HFFc6 (cell line): Measurements from ENCODE around the gene SETD2. TPM values are rescaled to one million over a fixed set of nuclear protein-coding genes. Genes with fewer than 3 reads are reported as not detected.

Experiments used
- DNase-seq: peaks from one replicate; pipeline ENCODE4 v3.0.0-alpha.2; 2018
- H3K27ac Mint-ChIP-seq: 2 replicates; pipeline ENCODE4 v1.8.0; 2020; ENCODE audit warnings: mild to moderate bottlenecking, mixed read lengths
- H3K27me3 Mint-ChIP-seq: 2 replicates; pipeline ENCODE4 v1.8.0; 2021; ENCODE audit warnings: mild to moderate bottlenecking, moderate library complexity, mixed read lengths; ENCODE audit not compliant: insufficient read depth
- H3K36me3 Mint-ChIP-seq: 2 replicates; pipeline ENCODE4 v1.8.0; 2021; ENCODE audit warnings: low read depth, mixed read lengths
- H3K4me1 Mint-ChIP-seq: 2 replicates; pipeline ENCODE4 v1.8.0; 2020; ENCODE audit warnings: low read depth, mixed read lengths
- H3K4me3 Mint-ChIP-seq: 2 replicates; pipeline ENCODE4 v1.8.0; 2020; ENCODE audit warnings: mild to moderate bottlenecking, moderate library complexity, mixed read lengths
- H3K9me3 Mint-ChIP-seq: 2 replicates; pipeline ENCODE4 v1.8.0; 2020; ENCODE audit warnings: mild to moderate bottlenecking, mixed read lengths
- total RNA-seq, 6 experiments: library from RNA; stranded (reverse); fragmentation: NEBNext Ultra II Directional; extraction: Animal tissue kit (Norgen Biotek cat#: 25700); gene quantifications; 2 replicates in 1 of 6; 3 replicates in 5 of 6; pipeline ENCODE4 v1.2.3, GENCODE V29; 2021
- TF ChIP-seq, protein P1 (sequence below): fragments of 200-600 bp; sonication (generic); IDR thresholded peaks from 2 replicates; pipeline ENCODE4 v1.5.0; 2021; ENCODE audit warnings: antibody characterized with exemption, mild to moderate bottlenecking

Gene SETD2
- total RNA-seq, 6 experiments from 2014 or later = 26.7 to 33.7 (median 30.8) TPM

DNA sequence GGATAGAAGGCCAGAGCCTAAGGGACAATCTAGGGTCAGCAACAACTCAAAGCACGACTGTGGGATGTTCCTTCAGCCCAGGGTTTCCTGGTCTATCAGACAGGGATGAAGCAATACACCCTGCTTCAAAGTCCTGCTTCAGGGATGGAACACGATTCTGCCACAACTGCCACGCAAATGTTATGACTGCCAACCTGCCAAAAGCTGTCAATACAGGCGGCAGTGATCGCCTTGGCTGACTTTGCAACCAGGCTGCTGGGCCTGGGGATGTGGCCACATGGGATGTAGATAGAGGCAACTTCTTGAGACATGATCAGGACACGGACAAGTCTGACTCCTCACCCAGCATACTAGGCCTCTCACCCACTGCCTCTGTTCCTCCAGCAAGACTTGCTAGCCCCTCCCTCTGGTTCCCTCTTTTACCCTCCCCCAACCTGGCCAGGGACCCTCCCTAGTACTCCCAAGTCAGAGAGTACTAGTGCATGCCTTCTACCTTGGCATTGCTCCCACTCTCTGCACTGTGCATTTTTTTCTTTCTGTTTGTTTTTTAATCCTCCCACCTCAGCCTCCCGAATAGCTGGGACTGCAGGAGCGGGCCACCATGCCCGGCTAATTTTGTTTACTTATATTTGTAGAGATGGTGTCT is 195.0 kb downstream of the SETD2 start:
- Mint-ChIP-seq H3K27ac (no peak overlapping the region), H3K27me3 (no peaks in the 10 kb centered on the region; the same call in 1 of the 2 replicates), H3K4me3 (no peak overlapping the region), H3K36me3 (peaks cover 9% of the 10 kb centered on the region; the same call in 1 of the 2 replicates), H3K4me1 (peaks cover 64% of the 10 kb centered on the region), H3K9me3 (no peaks in the 10 kb centered on the region)
- no peak for DNase-seq
- TF ChIP-seq, protein P1, sequence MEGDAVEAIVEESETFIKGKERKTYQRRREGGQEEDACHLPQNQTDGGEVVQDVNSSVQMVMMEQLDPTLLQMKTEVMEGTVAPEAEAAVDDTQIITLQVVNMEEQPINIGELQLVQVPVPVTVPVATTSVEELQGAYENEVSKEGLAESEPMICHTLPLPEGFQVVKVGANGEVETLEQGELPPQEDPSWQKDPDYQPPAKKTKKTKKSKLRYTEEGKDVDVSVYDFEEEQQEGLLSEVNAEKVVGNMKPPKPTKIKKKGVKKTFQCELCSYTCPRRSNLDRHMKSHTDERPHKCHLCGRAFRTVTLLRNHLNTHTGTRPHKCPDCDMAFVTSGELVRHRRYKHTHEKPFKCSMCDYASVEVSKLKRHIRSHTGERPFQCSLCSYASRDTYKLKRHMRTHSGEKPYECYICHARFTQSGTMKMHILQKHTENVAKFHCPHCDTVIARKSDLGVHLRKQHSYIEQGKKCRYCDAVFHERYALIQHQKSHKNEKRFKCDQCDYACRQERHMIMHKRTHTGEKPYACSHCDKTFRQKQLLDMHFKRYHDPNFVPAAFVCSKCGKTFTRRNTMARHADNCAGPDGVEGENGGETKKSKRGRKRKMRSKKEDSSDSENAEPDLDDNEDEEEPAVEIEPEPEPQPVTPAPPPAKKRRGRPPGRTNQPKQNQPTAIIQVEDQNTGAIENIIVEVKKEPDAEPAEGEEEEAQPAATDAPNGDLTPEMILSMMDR = no peak

DNA sequence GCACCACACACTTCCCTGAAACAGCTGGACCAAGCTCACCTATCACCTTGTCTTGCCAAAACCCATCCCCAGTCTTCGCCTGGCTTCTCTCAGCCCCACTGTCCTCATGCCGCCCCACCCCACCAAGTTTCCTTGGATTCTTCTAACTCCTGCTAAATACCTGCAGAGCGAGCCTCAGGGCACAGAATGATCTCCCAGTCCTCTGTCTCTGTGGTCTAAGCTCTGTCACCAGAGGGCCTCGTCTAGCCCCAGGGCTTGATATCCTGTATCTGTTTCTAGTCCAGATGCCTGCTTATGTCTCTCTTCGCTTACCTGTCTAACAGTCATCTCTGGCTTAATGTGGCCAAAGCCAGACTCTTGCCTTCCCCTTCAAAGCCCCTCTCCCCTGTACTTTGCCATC is 197.1 kb downstream of the SETD2 start:
- TF ChIP-seq, protein P1 = no peak
- H3K4me3 Mint-ChIP-seq = no peak overlapping the region
- no peaks in the 10 kb centered on the region for H3K9me3 Mint-ChIP-seq
- peaks cover 7% of the 10 kb centered on the region; the same call in 1 of the 2 replicates for H3K36me3 Mint-ChIP-seq
- peaks cover 60% of the 10 kb centered on the region for H3K4me1 Mint-ChIP-seq
- H3K27ac Mint-ChIP-seq = no peak overlapping the region; the same call in 1 of the 2 replicates
- H3K27me3 Mint-ChIP-seq = no peaks in the 10 kb centered on the region; the same call in 1 of the 2 replicates
- no peak for DNase-seq

Other genes starting within 250 kb of the SETD2 start
- gene CCDC12, start 187.4 kb downstream of the SETD2 start, total RNA-seq = 10 to 100 TPM; 21.3 to 27.9 (median 27.2) TPM
- 1 to 10 TPM; 5.3 to 7.6 (median 5.8) TPM for gene NBEAL2, start 184.4 kb downstream of the SETD2 start, total RNA-seq
- 1 to 10 TPM; 5.0 to 8.6 (median 5.7) TPM for gene KIF9, start 118.7 kb upstream of the SETD2 start, total RNA-seq
- 10 to 100 TPM; 26.6 to 34.5 (median 28.5) TPM for gene KLHL18, start 118.8 kb upstream of the SETD2 start, total RNA-seq
- gene PTPN23, start 216.9 kb upstream of the SETD2 start, total RNA-seq = 10 to 100 TPM; 43.1 to 50.0 (median 48.6) TPM